ENCODE results near the gene LAMA2. TPM values are rescaled to one million over a fixed set of nuclear protein-coding genes. Genes with fewer than 3 reads are reported as not detected.

The LAMA2 gene
- total RNA-seq, 1 experiment from 2014 or later: 4.2 TPM

- Histone ChIP-seq H3K79me2 (ENCODE audit: insufficient read depth, low read length) (no peaks in the 10 kb centered on the region), H4K5ac (ENCODE audit: insufficient read length, low read depth, low read length) (no peak overlapping the region), H3K79me1 (ENCODE audit: insufficient read depth, low read depth, low read length, poor library complexity, severe bottlenecking) (no peaks in the 10 kb centered on the region), H2BK12ac (ENCODE audit: insufficient read length, low read depth, low read length) (no peak overlapping the region), H3K23ac (ENCODE audit: insufficient read length, low read depth, low read length) (no peak overlapping the region), H4K8ac (replicated peaks; ENCODE audit: insufficient read length, low read depth, low read length) (no peak overlapping the region), H3T11ph (ENCODE audit: low read length) (no peak overlapping the region), H2BK120ac (ENCODE audit: low read depth, low read length, poor library complexity, severe bottlenecking) (no peak overlapping the region), H3K14ac (ENCODE audit: insufficient read depth, low read length) (no peak overlapping the region), H3K9me3 (ENCODE audit: control insufficient read depth, low read depth, low read length) (no peaks in the 10 kb centered on the region), H3K4me2 (ENCODE audit: insufficient read depth, insufficient read length, low read length) (no peak overlapping the region), H2AFZ (ENCODE audit: low read length) (no peak overlapping the region), H3K4ac (ENCODE audit: low read depth, low read length) (no peak overlapping the region), H3K9ac (ENCODE audit: extremely low read depth, insufficient read length, low read length) (no peak overlapping the region), H2BK5ac (ENCODE audit: insufficient read length, low read length) (no peak overlapping the region), H4K91ac (ENCODE audit: insufficient read length, low read depth, low read length) (no peak overlapping the region), H2AK5ac (ENCODE audit: insufficient read length, low read length) (no peak overlapping the region), H3K23me2 (ENCODE audit: insufficient read length, low read depth, low read length, poor library complexity, severe bottlenecking) (no peaks in the 10 kb centered on the region), H3K4me1 (ENCODE audit: insufficient read depth, low read length) (no peaks in the 10 kb centered on the region), H3K56ac (ENCODE audit: insufficient read length, low read depth, low read length) (no peak overlapping the region), H4K20me1 (ENCODE audit: control insufficient read depth, insufficient read depth, insufficient read length) (no peaks in the 10 kb centered on the region), H3K27ac (ENCODE audit: insufficient read length, low read depth, low read length) (no peak overlapping the region), H3K27me3 (ENCODE audit: insufficient read depth, low read length) (no peaks in the 10 kb centered on the region; the same call in 1 of the 2 replicates), H3K18ac (ENCODE audit: insufficient read length, low read depth, low read length) (no peak overlapping the region), H2BK15ac (ENCODE audit: low read depth, low read length) (no peak overlapping the region; the same call in 1 of the 2 replicates), H2BK20ac (ENCODE audit: low read depth, low read length, poor library complexity, severe bottlenecking) (no peak overlapping the region)
- Mint-ChIP-seq H3K27me3 (ENCODE audit: low read depth) (no peaks in the 10 kb centered on the region), H3K4me3 (no peak overlapping the region), H3K9me3 (peaks cover 8 to 12% of the 10 kb centered on the region in 2 experiments), H3K4me1 (no peaks in the 10 kb centered on the region), H3K36me3 (ENCODE audit: insufficient read depth in 1 of 3, low read depth in 3 of 3) (peaks cover 0 to 9% (median 2%) of the 10 kb centered on the region in 3 experiments; a peak in 4 of 7 replicates), H3K27ac (peak overlapping the region in 1 of 3 experiments; percentile 84; a peak in 2 of 7 replicates)
- TF ChIP-seq, protein P1, sequence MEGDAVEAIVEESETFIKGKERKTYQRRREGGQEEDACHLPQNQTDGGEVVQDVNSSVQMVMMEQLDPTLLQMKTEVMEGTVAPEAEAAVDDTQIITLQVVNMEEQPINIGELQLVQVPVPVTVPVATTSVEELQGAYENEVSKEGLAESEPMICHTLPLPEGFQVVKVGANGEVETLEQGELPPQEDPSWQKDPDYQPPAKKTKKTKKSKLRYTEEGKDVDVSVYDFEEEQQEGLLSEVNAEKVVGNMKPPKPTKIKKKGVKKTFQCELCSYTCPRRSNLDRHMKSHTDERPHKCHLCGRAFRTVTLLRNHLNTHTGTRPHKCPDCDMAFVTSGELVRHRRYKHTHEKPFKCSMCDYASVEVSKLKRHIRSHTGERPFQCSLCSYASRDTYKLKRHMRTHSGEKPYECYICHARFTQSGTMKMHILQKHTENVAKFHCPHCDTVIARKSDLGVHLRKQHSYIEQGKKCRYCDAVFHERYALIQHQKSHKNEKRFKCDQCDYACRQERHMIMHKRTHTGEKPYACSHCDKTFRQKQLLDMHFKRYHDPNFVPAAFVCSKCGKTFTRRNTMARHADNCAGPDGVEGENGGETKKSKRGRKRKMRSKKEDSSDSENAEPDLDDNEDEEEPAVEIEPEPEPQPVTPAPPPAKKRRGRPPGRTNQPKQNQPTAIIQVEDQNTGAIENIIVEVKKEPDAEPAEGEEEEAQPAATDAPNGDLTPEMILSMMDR (conservative IDR thresholded peaks at IDR 0.05): no peak
- DNase-seq: no peak
- no CpG with 5 or more reads among the region's 5 CpGs for WGBS (ENCODE audit: extremely low coverage, insufficient read length, low lambda C conversion rate)
These were observed 25.1 kb upstream of the LAMA2 start for GRCh38 chr6:128857806-128858205.
